Smooth muscle cell (in vitro differentiated cells): ENCODE results near the gene PDGFD. TPM values are rescaled to one million over a fixed set of nuclear protein-coding genes. Genes with fewer than 3 reads are reported as not detected.

Source experiments
- DNase-seq: peaks from one replicate; lab custom pipeline; 2025; ENCODE audit not compliant: unreplicated experiment; lab: John Stamatoyannopoulos, UW
- H2AFZ ChIP-seq: fragments of 200-600 bp; sonication (generic); 2 replicates; pipeline ENCODE4 v1.6.0; 2016; ENCODE audit warnings: antibody characterized with exemption, low read depth, mild to moderate bottlenecking
- H3F3A ChIP-seq: fragments of 200-600 bp; sonication (generic); 2 replicates; pipeline ENCODE4 v1.6.0; 2017; ENCODE audit warnings: antibody characterized with exemption, low read depth
- H3K27ac ChIP-seq: fragments of 200-600 bp; sonication (generic); 2 replicates; pipeline ENCODE4 v1.5.1; 2016; ENCODE audit warnings: low read depth, mild to moderate bottlenecking
- H3K27me3 ChIP-seq: fragments of 200-600 bp; sonication (generic); 2 replicates; pipeline ENCODE4 v1.6.1; 2016; ENCODE audit warnings: low read depth, mild to moderate bottlenecking
- H3K36me3 ChIP-seq: fragments of 200-600 bp; sonication (generic); 2 replicates; pipeline ENCODE4 v1.5.1; 2016; ENCODE audit warnings: low read depth
- H3K4me1 ChIP-seq: fragments of 200-600 bp; sonication (generic); 2 replicates; pipeline ENCODE4 v1.5.1; 2016; ENCODE audit warnings: low read depth
- H3K4me2 ChIP-seq: fragments of 200-600 bp; sonication (generic); 2 replicates; pipeline ENCODE4 v1.6.0; 2016; ENCODE audit warnings: mild to moderate bottlenecking
- H3K4me3 ChIP-seq: fragments of 200-600 bp; sonication (generic); 2 replicates; pipeline ENCODE4 v1.5.1; 2016; ENCODE audit warnings: mild to moderate bottlenecking
- H3K79me2 ChIP-seq: fragments of 200-600 bp; sonication (generic); 2 replicates; pipeline ENCODE4 v1.6.0; 2016; ENCODE audit warnings: low read depth, mild to moderate bottlenecking
- H3K9ac ChIP-seq: fragments of 200-600 bp; sonication (generic); 2 replicates; pipeline ENCODE4 v1.6.0; 2016; ENCODE audit warnings: low read depth
- H3K9me3 ChIP-seq: fragments of 200-600 bp; sonication (generic); replicated peaks from 2 replicates; pipeline ENCODE4 v1.5.1; 2016; ENCODE audit warnings: low read depth
- H4K20me1 ChIP-seq: fragments of 200-600 bp; sonication (generic); 2 replicates; pipeline ENCODE4 v1.6.0; 2016; ENCODE audit warnings: low read depth
- WGBS: methylation state at CpG from one replicate; pipeline ENCODE4 v1.1.7; 2016; ENCODE audit warnings: low lambda C conversion rate; 5-methylcytosine and 5-hydroxymethylcytosine counted together
- polyA plus RNA-seq: library from polyadenylated mRNA; unstranded; fragments of >200 nt; fragmentation: Nextera tagmentation; extraction: Ambion mirVana; gene quantifications from 2 replicates; pipeline ENCODE4 v1.2.1, GENCODE V29; 2016
- total RNA-seq: library from RNA; depleted of rRNA; stranded (reverse); fragments of >200 nt; gene quantifications from 2 replicates; pipeline ENCODE4 v1.2.3, GENCODE V29; 2014
- TF ChIP-seq, protein P1 (sequence below): fragments of 200-600 bp; sonication (generic); IDR thresholded peaks from 2 replicates; pipeline ENCODE4 v1.5.1; 2017; ENCODE audit warnings: borderline replicate concordance, mild to moderate bottlenecking, antibody characterized with exemption; ENCODE audit not compliant: insufficient read depth, poor library complexity, severe bottlenecking

PDGFD gene
- total and polyA plus RNA-seq, 2 experiments from 2014 or later: 1.5 to 10.0 TPM

- no peaks in the 10 kb centered on the region for H3K27me3 ChIP-seq
- H3K9me3 ChIP-seq: no peaks in the 10 kb centered on the region
- TF ChIP-seq, protein P1, sequence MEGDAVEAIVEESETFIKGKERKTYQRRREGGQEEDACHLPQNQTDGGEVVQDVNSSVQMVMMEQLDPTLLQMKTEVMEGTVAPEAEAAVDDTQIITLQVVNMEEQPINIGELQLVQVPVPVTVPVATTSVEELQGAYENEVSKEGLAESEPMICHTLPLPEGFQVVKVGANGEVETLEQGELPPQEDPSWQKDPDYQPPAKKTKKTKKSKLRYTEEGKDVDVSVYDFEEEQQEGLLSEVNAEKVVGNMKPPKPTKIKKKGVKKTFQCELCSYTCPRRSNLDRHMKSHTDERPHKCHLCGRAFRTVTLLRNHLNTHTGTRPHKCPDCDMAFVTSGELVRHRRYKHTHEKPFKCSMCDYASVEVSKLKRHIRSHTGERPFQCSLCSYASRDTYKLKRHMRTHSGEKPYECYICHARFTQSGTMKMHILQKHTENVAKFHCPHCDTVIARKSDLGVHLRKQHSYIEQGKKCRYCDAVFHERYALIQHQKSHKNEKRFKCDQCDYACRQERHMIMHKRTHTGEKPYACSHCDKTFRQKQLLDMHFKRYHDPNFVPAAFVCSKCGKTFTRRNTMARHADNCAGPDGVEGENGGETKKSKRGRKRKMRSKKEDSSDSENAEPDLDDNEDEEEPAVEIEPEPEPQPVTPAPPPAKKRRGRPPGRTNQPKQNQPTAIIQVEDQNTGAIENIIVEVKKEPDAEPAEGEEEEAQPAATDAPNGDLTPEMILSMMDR: no peak
- no peak for DNase-seq
- peak overlapping the region; percentile 92 for H3K27ac ChIP-seq
- H3F3A ChIP-seq: no peaks in the 10 kb centered on the region
- H4K20me1 ChIP-seq: no peaks in the 10 kb centered on the region
- H3K4me3 ChIP-seq: no peak overlapping the region
- peaks cover 4% of the 10 kb centered on the region for H3K4me1 ChIP-seq
- no peaks in the 10 kb centered on the region for H3K36me3 ChIP-seq
- H3K79me2 ChIP-seq: no peaks in the 10 kb centered on the region
- WGBS: 95% methylated on average over 5 of the region's 5 CpGs
- H3K4me2 ChIP-seq: no peak overlapping the region
- H3K9ac ChIP-seq: peak overlapping the region; percentile 45
- no peak overlapping the region for H2AFZ ChIP-seq
These were observed 239.6 kb downstream of the PDGFD start for GRCh38 chr11:103924166-103925013.

GRCh38 chr11:103923451-103923931, 240.5 kb downstream of the PDGFD start:
- TF ChIP-seq, protein P1: no peak
- H3K79me2 ChIP-seq: no peaks in the 10 kb centered on the region
- no peak overlapping the region for H3K4me3 ChIP-seq
- peak overlapping the region; percentile 45 for H3K9ac ChIP-seq
- H2AFZ ChIP-seq: peak overlapping the region; percentile 22
- no peaks in the 10 kb centered on the region for H3K27me3 ChIP-seq
- H3K4me2 ChIP-seq: peak overlapping the region; percentile 52
- DNase-seq: no peak
- H3K27ac ChIP-seq: peak overlapping the region; percentile 92
- peaks cover 4% of the 10 kb centered on the region for H3K4me1 ChIP-seq
- H3F3A ChIP-seq: no peaks in the 10 kb centered on the region
- no peaks in the 10 kb centered on the region for H3K36me3 ChIP-seq
- H4K20me1 ChIP-seq: no peaks in the 10 kb centered on the region
- no peaks in the 10 kb centered on the region for H3K9me3 ChIP-seq

DNA sequence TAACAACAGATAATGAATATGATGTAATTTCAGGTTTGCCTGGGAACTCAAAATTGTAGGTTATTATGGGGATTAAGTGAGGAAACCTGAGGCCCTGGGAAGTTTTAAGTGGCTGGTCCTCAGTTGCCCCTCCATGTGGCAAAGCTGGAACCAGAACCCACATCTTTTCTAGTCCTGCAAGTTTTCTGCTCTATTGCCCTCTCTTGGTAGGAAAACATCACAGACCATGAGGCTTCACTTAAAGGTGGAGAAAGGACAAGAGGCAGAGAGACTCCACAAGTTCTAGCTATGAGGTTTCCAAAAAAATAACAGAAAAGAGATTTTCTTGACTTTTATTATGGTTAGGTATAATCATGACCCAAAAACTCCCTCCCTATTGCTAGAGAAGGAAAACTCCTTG, 243.0 kb downstream of the PDGFD start:
- Histone ChIP-seq H3F3A (no peaks in the 10 kb centered on the region), H4K20me1 (no peaks in the 10 kb centered on the region), H3K79me2 (no peaks in the 10 kb centered on the region), H3K27ac (no peak overlapping the region), H3K9ac (no peak overlapping the region), H3K4me3 (no peak overlapping the region), H2AFZ (no peak overlapping the region), H3K4me2 (no peak overlapping the region), H3K9me3 (no peaks in the 10 kb centered on the region), H3K4me1 (no peaks in the 10 kb centered on the region), H3K36me3 (no peaks in the 10 kb centered on the region), H3K27me3 (no peaks in the 10 kb centered on the region)
- TF ChIP-seq, protein P1: no peak
- DNase-seq: no peak

DNA sequence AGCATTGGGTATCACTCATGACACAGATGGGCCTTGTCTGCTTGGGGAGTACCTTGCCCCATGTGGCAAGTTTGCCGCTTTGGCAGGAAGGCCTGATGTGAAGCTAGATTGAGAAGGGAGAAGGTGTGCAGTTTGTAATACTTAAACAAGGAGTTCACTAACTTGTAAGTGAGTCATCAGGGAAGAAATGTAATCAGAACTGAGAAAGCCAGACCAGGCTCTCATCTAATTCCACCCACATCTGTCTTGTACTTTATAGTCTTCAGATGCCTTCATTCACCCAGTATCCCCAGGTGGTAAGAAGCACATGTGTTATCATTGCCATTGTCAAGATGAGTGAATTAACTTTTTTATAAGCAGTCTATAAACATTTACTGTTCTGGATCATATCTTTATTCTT, 243.5 kb downstream of the PDGFD start:
- no peak overlapping the region for H3K4me3 ChIP-seq
- WGBS: 57% methylated on average over 1 of the region's 1 CpG
- no peak overlapping the region for H2AFZ ChIP-seq
- no peaks in the 10 kb centered on the region for H3K79me2 ChIP-seq
- H4K20me1 ChIP-seq: no peaks in the 10 kb centered on the region
- DNase-seq: no peak
- H3K4me2 ChIP-seq: no peak overlapping the region
- H3K27ac ChIP-seq: no peak overlapping the region
- no peaks in the 10 kb centered on the region for H3K27me3 ChIP-seq
- no peak overlapping the region for H3K9ac ChIP-seq
- no peaks in the 10 kb centered on the region for H3K36me3 ChIP-seq
- H3K4me1 ChIP-seq: no peaks in the 10 kb centered on the region
- no peaks in the 10 kb centered on the region for H3K9me3 ChIP-seq
- H3F3A ChIP-seq: no peaks in the 10 kb centered on the region
- TF ChIP-seq, protein P1: no peak
